Parathyroid adenoma (tissue), 2 donors: Measurements from ENCODE around the gene FETUB.

ENCODE experiments used
- H2AFZ ChIP-seq: fragments of 300-600 bp; sonication (generic); one replicate; pipeline ENCODE4 v1.7.0; 2017; ENCODE audit warnings: antibody characterized with exemption, mild to moderate bottlenecking
- H3K27ac ChIP-seq: fragments of 300-600 bp; sonication (generic); one replicate; pipeline ENCODE4 v1.7.0; 2017
- H3K27me3 ChIP-seq: fragments of 300-600 bp; sonication (generic); one replicate; pipeline ENCODE4 v1.7.0; 2017; ENCODE audit warnings: low read length; ENCODE audit not compliant: control insufficient read depth, insufficient read depth
- H3K36me3 ChIP-seq: fragments of 300-600 bp; sonication (generic); one replicate; pipeline ENCODE4 v1.7.0; 2017; ENCODE audit warnings: low read length; ENCODE audit not compliant: control insufficient read depth, insufficient read depth
- H3K4me1 ChIP-seq: fragments of 300-600 bp; sonication (generic); one replicate; pipeline ENCODE4 v1.7.0; 2017; ENCODE audit warnings: control low read depth
- H3K4me2 ChIP-seq: fragments of 300-600 bp; sonication (generic); one replicate; pipeline ENCODE4 v1.7.0; 2017; ENCODE audit warnings: low read length
- H3K4me3 ChIP-seq: fragments of 300-600 bp; sonication (generic); one replicate; pipeline ENCODE4 v1.7.0; 2017; ENCODE audit warnings: low read depth, low read length
- H3K79me2 ChIP-seq: fragments of 300-600 bp; sonication (generic); one replicate; pipeline ENCODE4 v1.7.0; 2017; ENCODE audit warnings: control low read depth
- H3K9ac ChIP-seq: fragments of 300-600 bp; sonication (generic); one replicate; pipeline ENCODE4 v1.7.0; 2017; ENCODE audit warnings: mild to moderate bottlenecking
- H3K9me3 ChIP-seq: fragments of 300-600 bp; sonication (generic); one replicate; pipeline ENCODE4 v1.7.0; 2017; ENCODE audit warnings: low read length; ENCODE audit not compliant: control insufficient read depth
- CTCF ChIP-seq: fragments of 300-600 bp; sonication (generic); IDR thresholded peaks from one replicate; pipeline ENCODE4 v1.7.0; 2017; ENCODE audit warnings: antibody characterized with exemption, mild to moderate bottlenecking
- donor health status: primary hyperparathyroidism.

Gene FETUB

GRCh38 chr3:186670155-186670554 lies 30.0 kb downstream of the FETUB start:
- H3K4me3 ChIP-seq, result no peak overlapping the region
- H3K27me3 ChIP-seq, result no peaks in the 10 kb centered on the region
- no peaks in the 10 kb centered on the region for H3K79me2 ChIP-seq
- H3K9ac ChIP-seq, result no peak overlapping the region
- H2AFZ ChIP-seq, result no peak overlapping the region
- H3K4me1 ChIP-seq, result no peaks in the 10 kb centered on the region
- H3K9me3 ChIP-seq, result no peaks in the 10 kb centered on the region
- H3K36me3 ChIP-seq, result no peaks in the 10 kb centered on the region
- no peak for TF ChIP-seq CTCF
- H3K4me2 ChIP-seq, result no peak overlapping the region
- H3K27ac ChIP-seq, result no peak overlapping the region

GRCh38 chr3:186671051-186671450 lies 30.9 kb downstream of the FETUB start:
- H3K9me3 ChIP-seq, result no peaks in the 10 kb centered on the region
- H3K79me2 ChIP-seq, result no peaks in the 10 kb centered on the region
- H3K27me3 ChIP-seq, result no peaks in the 10 kb centered on the region
- no peak for TF ChIP-seq CTCF
- no peak overlapping the region for H2AFZ ChIP-seq
- no peak overlapping the region for H3K9ac ChIP-seq
- no peak overlapping the region for H3K4me2 ChIP-seq
- no peak overlapping the region for H3K27ac ChIP-seq
- no peak overlapping the region for H3K4me3 ChIP-seq
- no peaks in the 10 kb centered on the region for H3K36me3 ChIP-seq
- H3K4me1 ChIP-seq, result no peaks in the 10 kb centered on the region

- H3K27ac ChIP-seq, result no peak overlapping the region
- no peak for TF ChIP-seq CTCF
Measured at GRCh38 chr3:186678604-186679003, 38.4 kb downstream of the FETUB start.

GRCh38 chr3:186679151-186679550 lies 39.0 kb downstream of the FETUB start:
- H3K9me3 ChIP-seq, result no peaks in the 10 kb centered on the region
- H3K4me2 ChIP-seq, result no peak overlapping the region
- no peak overlapping the region for H3K9ac ChIP-seq
- H2AFZ ChIP-seq, result no peak overlapping the region
- H3K4me3 ChIP-seq, result no peak overlapping the region
- no peak for TF ChIP-seq CTCF
- H3K36me3 ChIP-seq, result no peaks in the 10 kb centered on the region
- H3K79me2 ChIP-seq, result no peaks in the 10 kb centered on the region
- H3K4me1 ChIP-seq, result no peaks in the 10 kb centered on the region
- no peaks in the 10 kb centered on the region for H3K27me3 ChIP-seq
- no peak overlapping the region for H3K27ac ChIP-seq

More at GRCh38 chr3:186678604-186679003, 38.4 kb downstream of the FETUB start:
- Histone ChIP-seq H2AFZ (no peak overlapping the region), H3K9ac (no peak overlapping the region), H3K9me3 (no peaks in the 10 kb centered on the region), H3K4me1 (no peaks in the 10 kb centered on the region), H3K79me2 (no peaks in the 10 kb centered on the region), H3K27me3 (no peaks in the 10 kb centered on the region), H3K36me3 (no peaks in the 10 kb centered on the region), H3K4me3 (no peak overlapping the region), H3K4me2 (no peak overlapping the region)

GRCh38 chr3:186680869-186681268 lies 40.7 kb downstream of the FETUB start:
- Histone ChIP-seq H3K4me1 (no peaks in the 10 kb centered on the region), H3K36me3 (no peaks in the 10 kb centered on the region), H3K79me2 (no peaks in the 10 kb centered on the region), H3K9me3 (no peaks in the 10 kb centered on the region), H3K4me2 (no peak overlapping the region), H3K9ac (no peak overlapping the region), H3K27ac (no peak overlapping the region), H3K4me3 (no peak overlapping the region), H2AFZ (no peak overlapping the region), H3K27me3 (no peaks in the 10 kb centered on the region)
- no peak for TF ChIP-seq CTCF
